HG03469 (cell line): Measurements from ENCODE around the gene RAB8B.
"Not testable (repeated sequence)": the region's sequence is repeated elsewhere in the genome, so short reads cannot be mapped to it uniquely, and the experiment has no call there.

Experiments used
- ATAC-seq: cut with Tn5 transposase; IDR thresholded peaks from one replicate; pipeline ENCODE4 v1.9.1; 2021; ENCODE audit warnings: mild to moderate bottlenecking, moderate library complexity, moderate number of reproducible peaks; ENCODE audit not compliant: unreplicated experiment

The RAB8B gene

GRCh38 chr15:63233667-63234423 is 44.4 kb downstream of the RAB8B start:
- no peak for ATAC-seq

GRCh38 chr15:63234451-63234870 is 45.1 kb downstream of the RAB8B start:
- no peak for ATAC-seq

GRCh38 chr15:63236272-63236671 is 46.9 kb downstream of the RAB8B start:
- no peak for ATAC-seq

GRCh38 chr15:63237086-63237485 is 47.7 kb downstream of the RAB8B start:
- not testable (repeated sequence) for ATAC-seq

GRCh38 chr15:63238171-63238570 is 48.8 kb downstream of the RAB8B start:
- ATAC-seq, result no peak

- ATAC-seq, result no peak
These were observed 49.4 kb downstream of the RAB8B start for GRCh38 chr15:63238796-63239195.

GRCh38 chr15:63240109-63240508 is 50.7 kb downstream of the RAB8B start:
- no peak for ATAC-seq

GRCh38 chr15:63241316-63241715 is 51.9 kb downstream of the RAB8B start:
- ATAC-seq, result no peak

GRCh38 chr15:63243101-63243500 is 53.7 kb downstream of the RAB8B start:
- no peak for ATAC-seq

GRCh38 chr15:63243776-63244175 is 54.4 kb downstream of the RAB8B start:
- no peak for ATAC-seq

GRCh38 chr15:63244399-63244798 is 55.0 kb downstream of the RAB8B start:
- ATAC-seq, result no peak

- no peak for ATAC-seq
These were observed 55.7 kb downstream of the RAB8B start for GRCh38 chr15:63244976-63245645.

GRCh38 chr15:63246691-63247469 is 57.5 kb downstream of the RAB8B start:
- ATAC-seq, result no peak

GRCh38 chr15:63250312-63250965 is 61.0 kb downstream of the RAB8B start:
- ATAC-seq, result no peak

GRCh38 chr15:63251701-63252100 is 62.3 kb downstream of the RAB8B start:
- ATAC-seq, result no peak

- no peak for ATAC-seq
These were observed 62.9 kb downstream of the RAB8B start for GRCh38 chr15:63252292-63252691.

- no peak for ATAC-seq
These were observed 65.6 kb downstream of the RAB8B start for GRCh38 chr15:63254991-63255390.

GRCh38 chr15:63255489-63255990 is 66.1 kb downstream of the RAB8B start:
- no peak for ATAC-seq

- ATAC-seq, result no peak
These were observed 67.2 kb downstream of the RAB8B start for GRCh38 chr15:63256433-63257274.

- ATAC-seq, result no peak
These were observed 69.3 kb downstream of the RAB8B start for GRCh38 chr15:63258658-63259057.
